Stimulated activated CD4-positive, alpha-beta T cell treated with anti-CD3 and anti-CD28 coated beads, Interleukin-2, amount 100 ng/mL, for 48 hours (primary cell): ENCODE results near the gene THAP7.

Experiments
- DNase-seq, 2 donors: peaks; one replicate each; pipeline ENCODE4 v3.0.0-alpha.2; 2020

THAP7 gene

DNA sequence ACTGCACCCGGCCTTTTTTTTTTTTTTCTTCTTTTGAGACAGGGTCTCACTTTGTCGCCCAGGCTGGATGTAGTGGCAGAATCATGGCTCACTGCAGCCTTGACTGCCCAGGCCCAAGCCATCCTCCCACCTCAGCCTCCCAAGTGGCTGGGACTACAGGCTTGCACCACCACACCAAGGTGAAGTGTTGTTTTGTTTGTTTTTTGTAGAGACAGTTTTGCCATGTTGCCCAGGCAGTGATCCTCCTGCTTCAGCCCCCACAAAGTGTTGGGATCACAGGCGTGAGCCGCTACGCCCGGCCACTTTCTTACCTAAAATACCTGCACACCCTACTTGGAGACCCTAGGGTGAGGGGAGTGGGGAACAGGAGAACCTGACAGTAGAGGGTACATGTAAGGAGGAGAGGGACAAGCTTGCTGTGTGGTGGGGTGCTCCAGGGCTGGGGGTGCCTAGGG is 39.4 kb downstream of the THAP7 start:
- no peak for DNase-seq

- DNase-seq, result no peak
These were observed 41.3 kb downstream of the THAP7 start for GRCh38 chr22:20960609-20961008.

- no peak for DNase-seq
These were observed 42.1 kb downstream of the THAP7 start for GRCh38 chr22:20959578-20960461.

DNA sequence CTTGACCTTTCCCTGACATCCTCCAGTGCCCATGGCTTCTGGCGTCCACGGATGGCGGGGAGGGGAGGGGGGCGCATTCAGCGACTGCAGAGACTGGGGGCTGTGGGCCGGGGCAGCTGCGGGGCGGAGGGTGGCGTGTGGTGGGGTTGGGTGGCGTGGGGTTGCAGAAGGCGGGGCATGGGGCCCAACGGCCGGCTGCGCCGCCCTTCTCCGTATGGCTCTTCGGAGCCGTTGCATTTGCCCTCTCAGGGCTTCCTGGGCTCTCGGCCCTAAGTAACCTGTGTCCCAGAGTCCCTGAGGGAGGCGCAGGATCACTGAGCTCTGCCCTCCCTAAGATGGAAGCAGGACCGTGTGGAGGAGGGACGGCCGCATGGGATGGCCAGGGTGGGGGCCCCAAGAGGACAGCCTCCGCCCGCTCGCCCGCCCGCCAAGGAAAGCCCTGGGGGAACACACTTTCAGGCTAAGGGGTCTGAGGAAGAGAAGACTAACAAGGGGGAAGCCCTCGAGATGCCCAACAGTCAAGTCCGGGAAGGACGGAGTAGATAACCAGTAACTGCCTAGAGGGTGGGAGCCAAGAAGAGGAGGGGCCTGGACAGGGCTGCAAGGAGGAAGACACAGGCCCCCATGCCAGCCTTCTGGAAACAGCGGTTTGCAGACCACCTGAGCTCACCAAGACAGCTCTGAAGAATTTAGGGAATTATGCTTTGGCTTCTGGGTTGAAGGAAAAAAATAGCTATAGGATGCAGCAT is 44.1 kb downstream of the THAP7 start:
- no peak for DNase-seq

- DNase-seq, result no peak
These were observed 44.7 kb downstream of the THAP7 start for GRCh38 chr22:20957102-20957682.

GRCh38 chr22:20956258-20957101 is 45.4 kb downstream of the THAP7 start:
- no peak for DNase-seq

- no peak for DNase-seq
These were observed 46.4 kb downstream of the THAP7 start for GRCh38 chr22:20955548-20955947.

GRCh38 chr22:20953668-20954500 is 48.0 kb downstream of the THAP7 start:
- DNase-seq, result no peak

DNA sequence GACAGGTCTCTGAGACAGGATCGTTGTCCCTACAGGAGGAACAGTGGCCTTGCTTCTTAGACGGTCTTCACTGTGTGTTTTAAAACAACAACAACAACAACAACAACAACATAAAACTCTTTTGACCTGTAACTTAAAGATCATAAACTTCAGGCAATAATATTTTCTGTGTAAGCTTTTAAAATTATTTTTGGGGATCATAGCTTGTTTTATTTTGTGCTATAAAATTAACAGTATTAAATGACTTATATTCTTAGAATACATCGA is 48.6 kb downstream of the THAP7 start:
- no peak for DNase-seq

- no peak for DNase-seq
These were observed 49.2 kb downstream of the THAP7 start for GRCh38 chr22:20952544-20953341.

GRCh38 chr22:20951932-20952380 is 50.0 kb downstream of the THAP7 start:
- no peak for DNase-seq

DNA sequence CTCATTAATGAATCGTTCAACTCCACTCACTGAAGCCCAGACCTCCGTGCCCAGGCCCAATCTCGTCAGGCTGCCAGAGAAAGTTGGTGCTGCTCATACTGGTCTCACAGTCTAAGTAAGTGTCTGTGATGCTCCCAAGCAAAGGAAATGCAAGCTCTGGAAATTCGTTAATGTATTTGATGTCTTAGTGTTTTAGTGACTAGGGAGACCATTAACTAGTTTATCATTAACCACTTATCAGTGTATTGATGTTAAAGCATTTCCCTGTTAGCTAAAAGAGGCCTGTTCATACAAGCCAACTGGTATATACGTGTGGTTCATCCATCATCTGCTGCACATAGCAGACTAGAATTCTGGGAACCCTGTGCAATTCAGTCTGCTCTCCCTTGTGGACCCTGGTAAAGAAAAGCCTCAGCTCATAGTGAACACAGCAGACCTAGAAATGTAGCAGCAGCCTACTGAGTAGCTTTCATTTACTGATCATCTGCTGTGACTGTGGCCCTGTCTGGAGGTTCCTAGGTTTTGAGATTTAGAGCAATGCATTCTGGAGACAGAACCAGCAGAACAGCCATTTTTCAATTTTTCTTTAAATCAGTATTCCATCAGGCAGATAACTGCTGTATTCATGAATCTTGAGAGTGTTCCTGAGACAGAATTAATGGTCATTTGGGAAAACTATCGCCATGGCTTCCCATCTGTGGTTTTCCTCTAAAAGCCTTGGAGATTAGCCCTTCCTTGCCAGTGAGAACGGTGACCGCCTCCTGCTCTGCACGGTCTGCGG is 50.6 kb downstream of the THAP7 start:
- no peak for DNase-seq

- DNase-seq, result no peak
These were observed 52.2 kb downstream of the THAP7 start for GRCh38 chr22:20949698-20950183.
